Measurements from ENCODE around the gene INHBE.

INHBE gene

DNA sequence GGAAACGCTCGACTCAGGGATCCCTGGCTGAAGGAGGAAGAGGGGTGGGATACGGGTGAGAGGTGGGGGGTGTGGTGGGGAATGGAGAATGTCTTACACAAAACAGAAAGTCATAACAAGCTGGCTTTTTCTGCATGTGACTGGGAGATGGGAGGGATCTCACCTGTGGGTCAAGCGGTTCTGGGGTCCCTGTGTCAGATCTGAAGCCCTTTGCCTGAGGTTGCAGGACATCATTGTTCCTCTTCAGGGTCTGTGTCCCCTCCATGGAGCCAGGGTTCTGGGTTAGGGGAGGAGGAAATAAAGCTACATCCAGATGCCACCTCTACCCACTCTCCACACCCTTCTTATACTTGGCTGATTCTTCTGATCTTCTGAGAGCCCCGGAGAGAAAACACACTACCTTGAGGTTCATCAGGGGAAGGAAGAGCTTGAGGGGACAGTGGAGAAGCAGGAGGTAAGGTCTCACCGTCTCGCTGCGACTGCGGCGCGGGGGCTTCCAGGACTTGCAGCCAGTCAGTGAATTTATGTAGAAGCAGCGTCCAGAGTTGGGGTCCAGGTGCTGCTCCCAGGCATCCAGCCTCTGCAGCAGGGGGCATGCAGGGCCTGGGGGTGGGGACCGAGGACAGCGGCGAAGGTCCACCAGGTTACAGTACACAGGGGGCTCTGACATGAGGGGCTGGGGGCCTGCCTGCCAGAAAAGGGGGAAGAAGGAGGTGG lies 22.0 kb downstream of the INHBE start:
- Histone ChIP-seq H4K20me1 (ENCODE audit: insufficient read depth, low read length) (no peaks in the 10 kb centered on the region), H3K9ac (ENCODE audit: low read length) (peak overlapping the region; percentile 65), H3K4me1 (ENCODE audit: insufficient read depth, low read length, severe bottlenecking) (peaks cover 51% of the 10 kb centered on the region), H3K9me3 (ENCODE audit: low read length) (no peaks in the 10 kb centered on the region), H3K27me3 (ENCODE audit: insufficient read depth, low read length) (no peaks in the 10 kb centered on the region), H3K79me2 (ENCODE audit: insufficient read depth, low read length) (no peaks in the 10 kb centered on the region), H3K27ac (ENCODE audit: low read depth, low read length, poor library complexity, severe bottlenecking) (peak overlapping the region; percentile 88), H3K9me2 (ENCODE audit: low read depth, low read length) (no peaks in the 10 kb centered on the region), H3K4me3 (ENCODE audit: low read depth, low read length, poor library complexity, severe bottlenecking) (peak overlapping the region; percentile 57), H3K36me3 (ENCODE audit: insufficient read depth, low read length) (no peaks in the 10 kb centered on the region; the same call in 1 of the 2 replicates), H3F3A (ENCODE audit: insufficient read depth, low read length) (no peaks in the 10 kb centered on the region), H2AFZ (ENCODE audit: low read length) (no peak overlapping the region), H3K4me2 (ENCODE audit: low read length) (peak overlapping the region; percentile 74)
- no peak for TF ChIP-seq CTCF (IDR thresholded peaks at IDR 0.05; ENCODE audit: low read length)
- no peak for TF ChIP-seq EZH2 (IDR thresholded peaks at IDR 0.05; ENCODE audit: borderline replicate concordance, low read length)

DNA sequence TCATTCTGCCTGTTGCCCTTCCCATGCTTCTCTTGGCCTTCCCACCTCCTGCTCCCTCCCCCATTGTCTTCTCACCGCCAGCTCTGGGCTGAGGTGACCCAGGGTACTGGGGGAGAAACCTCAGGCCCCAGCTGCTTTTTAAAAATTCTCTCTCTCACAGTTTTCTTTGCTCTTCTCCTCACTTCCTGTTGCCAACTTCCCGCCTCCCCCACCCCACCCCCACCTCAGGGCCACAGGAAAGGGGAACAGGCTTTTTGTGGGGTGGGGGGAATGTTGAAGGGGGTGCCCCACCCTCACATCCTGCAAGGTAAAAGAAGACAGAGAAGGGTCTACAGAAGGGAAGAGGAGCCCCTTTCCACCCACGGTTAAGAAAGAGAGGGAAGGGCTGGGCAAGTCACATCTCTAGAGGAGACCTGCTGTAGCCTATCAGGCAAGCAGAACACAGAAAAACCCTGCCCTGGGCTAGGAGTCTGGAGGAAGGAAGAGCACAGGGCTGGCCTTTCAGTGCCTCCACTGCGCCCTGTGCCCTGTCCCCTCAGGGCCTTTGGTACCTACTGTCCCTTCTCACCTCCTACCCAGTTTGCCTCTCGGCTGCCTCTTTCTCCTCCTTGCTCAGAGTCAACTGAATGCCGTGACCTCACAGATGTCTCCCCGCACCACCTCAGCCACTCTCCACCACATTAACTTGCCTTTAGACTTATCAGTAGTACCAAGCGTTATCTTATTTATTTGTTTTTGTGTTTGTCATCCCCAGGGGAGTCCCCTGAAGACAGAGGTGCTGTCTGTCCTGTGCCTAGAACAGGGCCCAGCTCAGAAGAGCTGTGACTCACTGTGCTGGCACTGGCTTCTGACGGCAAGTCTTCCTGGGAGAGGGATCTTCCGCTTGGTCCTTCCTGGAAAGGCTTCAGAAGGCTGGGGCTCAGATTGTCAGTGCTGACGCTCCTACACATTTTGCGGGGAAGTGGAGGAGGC lies 22.9 kb downstream of the INHBE start:
- peak overlapping the region; percentile 57 for H3K4me3 ChIP-seq (ENCODE audit: low read depth, low read length, poor library complexity, severe bottlenecking)
- no peaks in the 10 kb centered on the region for H3K9me3 ChIP-seq (ENCODE audit: low read length)
- H3K9me2 ChIP-seq (ENCODE audit: low read depth, low read length) = no peaks in the 10 kb centered on the region
- H3K36me3 ChIP-seq (ENCODE audit: insufficient read depth, low read length) = no peaks in the 10 kb centered on the region; the same call in 1 of the 2 replicates
- H3K4me1 ChIP-seq (ENCODE audit: insufficient read depth, low read length, severe bottlenecking) = peaks cover 51% of the 10 kb centered on the region
- peak overlapping the region; percentile 88 for H3K27ac ChIP-seq (ENCODE audit: low read depth, low read length, poor library complexity, severe bottlenecking)
- H3K79me2 ChIP-seq (ENCODE audit: insufficient read depth, low read length) = no peaks in the 10 kb centered on the region
- H2AFZ ChIP-seq (ENCODE audit: low read length) = no peak overlapping the region
- no peaks in the 10 kb centered on the region for H3F3A ChIP-seq (ENCODE audit: insufficient read depth, low read length)
- H4K20me1 ChIP-seq (ENCODE audit: insufficient read depth, low read length) = no peaks in the 10 kb centered on the region
- H3K4me2 ChIP-seq (ENCODE audit: low read length) = peak overlapping the region; percentile 74
- peak overlapping the region; percentile 65 for H3K9ac ChIP-seq (ENCODE audit: low read length)
- TF ChIP-seq EZH2 (IDR thresholded peaks at IDR 0.05; ENCODE audit: borderline replicate concordance, low read length) (no peak), CTCF (IDR thresholded peaks at IDR 0.05; ENCODE audit: low read length) (no peak)
- no peaks in the 10 kb centered on the region for H3K27me3 ChIP-seq (ENCODE audit: insufficient read depth, low read length)

DNA sequence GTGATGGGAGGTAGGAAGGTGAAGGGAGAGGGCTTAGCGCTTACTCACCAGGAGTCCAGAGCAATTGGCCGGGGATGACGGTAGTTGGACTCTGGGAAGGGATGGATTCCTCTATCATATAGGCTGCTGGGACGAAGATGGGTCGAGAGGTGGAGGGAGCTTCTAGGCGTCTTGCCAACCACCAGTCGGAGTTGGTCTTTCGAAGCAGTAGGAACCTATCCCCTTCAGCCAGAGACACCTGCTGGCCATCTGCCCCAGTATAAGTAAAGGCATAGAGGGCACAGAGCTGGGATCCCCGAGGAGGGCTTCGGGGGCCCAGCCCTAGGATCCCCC lies 23.9 kb downstream of the INHBE start:
- H3K79me2 ChIP-seq (ENCODE audit: insufficient read depth, low read length) = no peaks in the 10 kb centered on the region
- H3K9me3 ChIP-seq (ENCODE audit: low read length) = no peaks in the 10 kb centered on the region
- peak overlapping the region; percentile 57 for H3K4me3 ChIP-seq (ENCODE audit: low read depth, low read length, poor library complexity, severe bottlenecking)
- peak overlapping the region; percentile 65 for H3K9ac ChIP-seq (ENCODE audit: low read length)
- peak overlapping the region; percentile 74 for H3K4me2 ChIP-seq (ENCODE audit: low read length)
- peak overlapping the region; percentile 88 for H3K27ac ChIP-seq (ENCODE audit: low read depth, low read length, poor library complexity, severe bottlenecking)
- no peaks in the 10 kb centered on the region for H3F3A ChIP-seq (ENCODE audit: insufficient read depth, low read length)
- H3K36me3 ChIP-seq (ENCODE audit: insufficient read depth, low read length) = no peaks in the 10 kb centered on the region
- H2AFZ ChIP-seq (ENCODE audit: low read length) = no peak overlapping the region
- H3K9me2 ChIP-seq (ENCODE audit: low read depth, low read length) = no peaks in the 10 kb centered on the region
- TF ChIP-seq CTCF (IDR thresholded peaks at IDR 0.05; ENCODE audit: low read length) (peak; percentile 38; the same call in 1 of the 2 replicates), EZH2 (IDR thresholded peaks at IDR 0.05; ENCODE audit: borderline replicate concordance, low read length) (no peak)
- H4K20me1 ChIP-seq (ENCODE audit: insufficient read depth, low read length) = no peaks in the 10 kb centered on the region
- no peaks in the 10 kb centered on the region for H3K27me3 ChIP-seq (ENCODE audit: insufficient read depth, low read length)
- peaks cover 51% of the 10 kb centered on the region for H3K4me1 ChIP-seq (ENCODE audit: insufficient read depth, low read length, severe bottlenecking)
